Endothelial cell of umbilical vein (primary cell): ENCODE measurements around the gene ADAM19. TPM values are rescaled to one million over a fixed set of nuclear protein-coding genes. Genes with fewer than 3 reads are reported as not detected.
A peak's percentile ranks its signal among the peaks of the same experiment; 100 is the strongest.

Source experiments
- BruUV-seq: library from RNA; stranded (reverse); fragments of 400-500 nt; replicated peaks from 2 replicates; lab custom pipeline; 2021; lab: Mats Ljungman, UMichigan
- CTCF ChIA-PET: fragments of 300-600, 350-600 bp; sonication (Branson Sonifier 250); formaldehyde crosslinking; loops from one replicate; lab custom pipeline; 2021; ENCODE audit warnings: antibody characterized with exemption, inconsistent platforms; lab: Charles Lee
- POLR2A ChIA-PET: fragments of 300-600, 350-600 bp; sonication (Branson Sonifier 250); formaldehyde crosslinking; loops from one replicate; lab custom pipeline; 2021; ENCODE audit warnings: antibody characterized with exemption, inconsistent platforms; lab: Charles Lee
- DNase-seq: peaks from one replicate; pipeline ENCODE4 v3.0.0-alpha.2; 2011; ENCODE audit warnings: low read depth, low spot score
- FAIRE-seq: peaks from 2 replicates; lab custom pipeline; 2011; peaks lifted over from hg19 to GRCh38; lab: Jason Lieb, UNC
- H2AFZ ChIP-seq: 2 replicates; pipeline ENCODE4 v1.6.0; 2012; ENCODE audit warnings: low read depth, low read length, control low read depth, inconsistent platforms
- H3K27ac ChIP-seq: 2 replicates; pipeline ENCODE4 v1.5.1; 2011; ENCODE audit warnings: low read depth, mild to moderate bottlenecking, control low read depth, low read length, moderate library complexity; ENCODE audit not compliant: insufficient read depth
- H3K27me3 ChIP-seq, 2 experiments: 2 replicates each; pipeline versions ENCODE4 v1.6.0 to v1.6.1; 2011; ENCODE audit warnings: low read length in 2 of 2, mixed read lengths in 1 of 2; ENCODE audit not compliant: control insufficient read depth in 2 of 2, insufficient read depth in 2 of 2
- H3K36me3 ChIP-seq, 2 experiments: 2 replicates in 1 of 2; 3 replicates in 1 of 2; pipeline ENCODE4 v1.5.1; 2011; ENCODE audit warnings: low read length in 2 of 2, mild to moderate bottlenecking in 1 of 2, moderate library complexity in 1 of 2; ENCODE audit not compliant: control insufficient read depth in 2 of 2, insufficient read depth in 2 of 2; ENCODE audit errors: extremely low read depth in 1 of 2
- H3K4me1 ChIP-seq: 3 replicates; pipeline ENCODE4 v1.5.1; 2011; ENCODE audit warnings: mild to moderate bottlenecking, low read length; ENCODE audit not compliant: control insufficient read depth, insufficient read depth; ENCODE audit errors: extremely low read depth
- H3K4me2 ChIP-seq: 2 replicates; pipeline ENCODE4 v1.6.1; 2011; ENCODE audit warnings: low read length, control low read depth, mixed read lengths; ENCODE audit not compliant: insufficient read depth
- H3K4me3 ChIP-seq, 3 experiments: fragments of 200-600 bp in 1 of 3; sonication (generic), shearing (Covaris generic) in 1 of 3; replicated peaks in 1 of 3; 2 replicates each; pipeline ENCODE4 v1.5.1; 2011 to 2016; ENCODE audit warnings: control low read depth in 3 of 3, low read length in 3 of 3, mild to moderate bottlenecking in 2 of 3, inconsistent platforms in 1 of 3, low read depth in 1 of 3, moderate library complexity in 1 of 3; ENCODE audit not compliant: insufficient read depth in 1 of 3
- H3K79me2 ChIP-seq: 2 replicates; pipeline ENCODE4 v1.6.0; 2012; ENCODE audit warnings: low read length, inconsistent platforms; ENCODE audit not compliant: control insufficient read depth, insufficient read depth
- H3K9ac ChIP-seq: replicated peaks from 2 replicates; pipeline ENCODE3; 2011; ENCODE audit warnings: low read length, control low read depth; ENCODE audit not compliant: insufficient read depth; ENCODE audit errors: extremely low read depth
- H3K9me1 ChIP-seq: replicated peaks from 3 replicates; pipeline ENCODE4 v1.6.0; 2011; ENCODE audit warnings: mild to moderate bottlenecking, low read length; ENCODE audit not compliant: control insufficient read depth, insufficient read depth; ENCODE audit errors: extremely low read depth
- H3K9me3 ChIP-seq: replicated peaks from 2 replicates; pipeline ENCODE4 v1.5.1; 2012; ENCODE audit warnings: low read length, inconsistent platforms; ENCODE audit not compliant: control insufficient read depth, insufficient read depth
- H4K20me1 ChIP-seq: replicated peaks from 2 replicates; pipeline ENCODE3; 2011; ENCODE audit warnings: mild to moderate bottlenecking, low read length; ENCODE audit not compliant: control insufficient read depth, insufficient read depth; ENCODE audit errors: extremely low read depth
- EZH2 ChIP-seq: IDR thresholded peaks from 2 replicates; pipeline ENCODE4 v1.6.1; 2012; ENCODE audit warnings: borderline replicate concordance, low read depth, mild to moderate bottlenecking, moderate library complexity, low read length, inconsistent platforms; ENCODE audit not compliant: severe bottlenecking
- FOS ChIP-seq: IDR thresholded peaks from 2 replicates; pipeline ENCODE4 v1.6.1; 2011; ENCODE audit warnings: mild to moderate bottlenecking, low read length, moderate library complexity, borderline replicate concordance; ENCODE audit not compliant: insufficient read depth
- GATA2 ChIP-seq: IDR thresholded peaks from 2 replicates; pipeline ENCODE4 v1.7.0; 2011; ENCODE audit warnings: low read depth, mild to moderate bottlenecking, moderate library complexity, mixed read lengths, low read length; ENCODE audit not compliant: insufficient read length, insufficient read depth
- JUN ChIP-seq: IDR thresholded peaks from 2 replicates; pipeline ENCODE4 v1.6.1; 2011; ENCODE audit warnings: borderline replicate concordance, low read depth; ENCODE audit not compliant: insufficient read length, insufficient read depth
- POLR2A ChIP-seq: IDR thresholded peaks from 2 replicates; pipeline ENCODE4 v1.6.1; 2012; ENCODE audit warnings: low read depth, mild to moderate bottlenecking, control low read depth, low read length
- POLR2AphosphoS5 ChIP-seq: IDR thresholded peaks from 2 replicates; pipeline ENCODE4 v1.6.1; 2012; ENCODE audit warnings: low read depth, mild to moderate bottlenecking, control low read depth, low read length, moderate library complexity; ENCODE audit not compliant: insufficient read depth
- dilution Hi-C: fragments of 300-500 bp; cut with MboI; formaldehyde crosslinking; loops from one replicate; pipeline ENCODE4 v1.15.0; 2019; ENCODE audit warnings: low sequenced_read_pairs; ENCODE audit not compliant: extremely low pct_ligation_motif_present
- intact Hi-C: fragments of 100-400 bp; cut with micrococcal nuclease; formaldehyde crosslinking; loops from one replicate; pipeline ENCODE4 v1.10.0; 2022
- polyA plus RNA-seq, 4 experiments: library from polyadenylated mRNA; depleted of rRNA in 3 of 4; stranded (reverse) in 3 of 4; unstranded in 1 of 4; fragments of >200 nt; gene quantifications; 2 replicates each; pipeline versions ENCODE4 v1.2.1 to v1.2.3, GENCODE V29; 2011 to 2012; ENCODE audit warnings: missing spikeins in 1 of 4
- total RNA-seq: library from RNA; stranded (reverse); gene quantifications from 2 replicates; pipeline ENCODE4 v1.2.3, GENCODE V29; 2021
- TF ChIP-seq, protein P1 (sequence below): IDR thresholded peaks from 2 replicates; pipeline ENCODE4 v1.6.1; 2011; ENCODE audit not compliant: insufficient read depth, insufficient read length
- TF ChIP-seq, protein P2 (sequence below), 2 donors: IDR thresholded peaks; 1 replicate in 1 of 2; 2 replicates in 1 of 2; pipeline ENCODE4 v1.5.1; 2011; ENCODE audit warnings: low read length in 2 of 2, mild to moderate bottlenecking in 2 of 2, moderate library complexity in 2 of 2, control low read depth in 1 of 2, inconsistent platforms in 1 of 2, low read depth in 1 of 2; ENCODE audit not compliant: insufficient read depth in 1 of 2; ENCODE audit errors: extremely low read depth in 1 of 2

Gene ADAM19
- total and polyA plus RNA-seq, 2 donors (not counting 3 experiments of a cell fraction or from before 2014, with no cell fraction given): 10.0 to 22.6 TPM

DNA sequence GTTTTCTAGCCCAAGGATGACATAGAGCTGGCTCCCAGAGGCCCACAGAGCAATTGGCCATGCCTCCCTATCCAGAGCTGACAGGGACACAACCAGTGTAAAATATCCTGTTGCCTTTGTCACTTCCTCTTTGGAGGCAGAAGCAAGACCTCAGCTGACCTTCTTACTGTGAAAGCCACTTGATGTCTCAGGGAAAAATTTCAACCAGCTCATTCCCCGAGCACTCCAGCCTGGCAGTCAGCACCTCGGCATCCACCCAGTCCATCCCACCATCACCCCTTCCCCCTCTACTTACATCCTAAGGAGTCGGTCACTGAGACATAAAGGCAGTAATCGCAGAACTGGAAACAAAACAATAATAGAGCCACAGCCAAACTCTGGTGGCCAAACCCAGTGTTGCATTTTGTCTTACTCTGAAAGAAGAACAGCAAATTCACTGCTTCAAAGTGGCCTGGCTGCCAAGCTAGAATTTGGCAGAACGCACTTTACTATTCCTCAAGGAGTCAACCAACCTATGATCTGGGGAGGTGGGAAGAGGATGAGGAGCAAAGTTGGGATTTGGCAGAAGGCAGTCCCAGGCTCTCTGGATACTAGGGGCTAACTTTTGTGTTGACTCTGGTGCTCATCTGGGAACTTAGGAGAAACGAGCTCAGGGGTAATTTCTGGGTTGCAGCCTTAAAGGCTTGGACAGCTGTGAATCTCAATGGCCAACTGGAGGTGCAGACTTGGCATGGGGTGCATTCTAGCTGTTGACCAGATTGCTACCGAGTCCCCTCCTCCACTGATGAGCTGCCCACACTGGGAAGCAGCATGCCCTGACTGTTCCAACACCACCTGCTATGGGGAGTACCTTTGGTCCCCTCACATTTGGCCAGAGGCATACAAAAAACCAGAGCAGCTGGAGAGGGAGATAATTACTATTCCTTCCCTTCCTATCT is 101.9 kb downstream of the ADAM19 start:
- no peak for DNase-seq
- intact Hi-C loops: no loop called here
- H3K27ac ChIP-seq: no peak overlapping the region
- ChIA-PET CTCF (interaction anchor here (0.9 to 5.6 kb wide), 13 partner anchors 12 to 270 kb away, joined by 3 to 110 read pairs (median 5); partner anchors contain the start of gene LSM11), POLR2A (no interaction called here)
- no peak overlapping the region for H3K4me2 ChIP-seq
- peaks cover 6% of the 10 kb centered on the region for H3K4me1 ChIP-seq
- H3K9ac ChIP-seq: no peak overlapping the region
- peak overlapping the region; percentile 16 for H2AFZ ChIP-seq
- no peaks in the 10 kb centered on the region for H3K27me3 ChIP-seq
- H3K9me1 ChIP-seq: no peaks in the 10 kb centered on the region
- no peaks in the 10 kb centered on the region for H4K20me1 ChIP-seq
- no peaks in the 10 kb centered on the region for H3K79me2 ChIP-seq
- dilution Hi-C loops: no loop called here
- H3K36me3 ChIP-seq: no peaks in the 10 kb centered on the region
- H3K9me3 ChIP-seq: no peaks in the 10 kb centered on the region
- no peak overlapping the region for H3K4me3 ChIP-seq
- peak; percentile 66 for FAIRE-seq
- TF ChIP-seq EZH2: no peak
- TF ChIP-seq GATA2: no peak
- TF ChIP-seq FOS: no peak
- TF ChIP-seq, protein P1, sequence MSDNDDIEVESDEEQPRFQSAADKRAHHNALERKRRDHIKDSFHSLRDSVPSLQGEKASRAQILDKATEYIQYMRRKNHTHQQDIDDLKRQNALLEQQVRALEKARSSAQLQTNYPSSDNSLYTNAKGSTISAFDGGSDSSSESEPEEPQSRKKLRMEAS: no peak
- TF ChIP-seq JUN: no peak
- TF ChIP-seq POLR2A: no peak
- TF ChIP-seq, protein P2, sequence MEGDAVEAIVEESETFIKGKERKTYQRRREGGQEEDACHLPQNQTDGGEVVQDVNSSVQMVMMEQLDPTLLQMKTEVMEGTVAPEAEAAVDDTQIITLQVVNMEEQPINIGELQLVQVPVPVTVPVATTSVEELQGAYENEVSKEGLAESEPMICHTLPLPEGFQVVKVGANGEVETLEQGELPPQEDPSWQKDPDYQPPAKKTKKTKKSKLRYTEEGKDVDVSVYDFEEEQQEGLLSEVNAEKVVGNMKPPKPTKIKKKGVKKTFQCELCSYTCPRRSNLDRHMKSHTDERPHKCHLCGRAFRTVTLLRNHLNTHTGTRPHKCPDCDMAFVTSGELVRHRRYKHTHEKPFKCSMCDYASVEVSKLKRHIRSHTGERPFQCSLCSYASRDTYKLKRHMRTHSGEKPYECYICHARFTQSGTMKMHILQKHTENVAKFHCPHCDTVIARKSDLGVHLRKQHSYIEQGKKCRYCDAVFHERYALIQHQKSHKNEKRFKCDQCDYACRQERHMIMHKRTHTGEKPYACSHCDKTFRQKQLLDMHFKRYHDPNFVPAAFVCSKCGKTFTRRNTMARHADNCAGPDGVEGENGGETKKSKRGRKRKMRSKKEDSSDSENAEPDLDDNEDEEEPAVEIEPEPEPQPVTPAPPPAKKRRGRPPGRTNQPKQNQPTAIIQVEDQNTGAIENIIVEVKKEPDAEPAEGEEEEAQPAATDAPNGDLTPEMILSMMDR (IDR thresholded peaks at IDR 0.05; ENCODE audit: extremely low read depth in 1 of 2, insufficient read depth in 1 of 2, low read depth in 1 of 2, low read length in 2 of 2): no peak
- TF ChIP-seq POLR2AphosphoS5: no peak
- no TSS peak for BruUV-seq
